ENCODE data around the gene HOXC12.

The HOXC12 gene

GRCh38 chr12:53954694-53955035 lies at the start of gene HOXC12:
TSS of gene HOXC12 (plus strand) at chr12:53954903. CDS start at chr12:53954930, 27 bp downstream.
- DNase-seq (ENCODE audit: low read depth) = no peak

- DNase-seq (ENCODE audit: low read depth) = no peak
These were observed 47.6 kb upstream of the HOXC12 start for GRCh38 chr12:53907103-53907502.

GRCh38 chr12:53916788-53917655 lies 37.7 kb upstream of the HOXC12 start:
- DNase-seq (ENCODE audit: low read depth) = no peak

GRCh38 chr12:53924521-53925405 lies 29.9 kb upstream of the HOXC12 start:
- no peak for DNase-seq (ENCODE audit: low read depth)

GRCh38 chr12:53927220-53928029 lies 27.3 kb upstream of the HOXC12 start:
- no peak for DNase-seq (ENCODE audit: low read depth)

GRCh38 chr12:53928054-53928835 lies 26.5 kb upstream of the HOXC12 start:
- DNase-seq (ENCODE audit: low read depth) = no peak

- DNase-seq (ENCODE audit: low read depth) = no peak
These were observed 25.2 kb upstream of the HOXC12 start for GRCh38 chr12:53929527-53929926.

- DNase-seq (ENCODE audit: low read depth) = no peak
These were observed 24.0 kb upstream of the HOXC12 start for GRCh38 chr12:53930591-53931255.

- no peak for DNase-seq (ENCODE audit: low read depth)
These were observed 22.7 kb upstream of the HOXC12 start for GRCh38 chr12:53931844-53932581.

- no peak for DNase-seq (ENCODE audit: low read depth)
These were observed 21.8 kb upstream of the HOXC12 start for GRCh38 chr12:53932915-53933314.

- no peak for DNase-seq (ENCODE audit: low read depth)
These were observed 19.0 kb upstream of the HOXC12 start for GRCh38 chr12:53935383-53936341.

GRCh38 chr12:53937099-53937498 lies 17.6 kb upstream of the HOXC12 start:
- no peak for DNase-seq (ENCODE audit: low read depth)

- no peak for DNase-seq (ENCODE audit: low read depth)
These were observed 16.9 kb upstream of the HOXC12 start for GRCh38 chr12:53937596-53938325.

GRCh38 chr12:53938326-53939140 lies 16.2 kb upstream of the HOXC12 start, which contains the start of gene HOXC13:
TSS of gene HOXC13 (plus strand) at chr12:53938831. CDS start at chr12:53938907, 76 bp downstream.
- no peak for DNase-seq (ENCODE audit: low read depth)

GRCh38 chr12:53939141-53940108 lies 15.3 kb upstream of the HOXC12 start:
- no peak for DNase-seq (ENCODE audit: low read depth)

- DNase-seq (ENCODE audit: low read depth) = no peak
These were observed 14.2 kb upstream of the HOXC12 start for GRCh38 chr12:53940443-53941014.

Data from fibroblast of gingiva (primary cell).